Breast epithelium (tissue), 4 donors: ENCODE data around the gene RPS6KL1. TPM values are rescaled to one million over a fixed set of nuclear protein-coding genes. Genes with fewer than 3 reads are reported as not detected.

Experiments used
- DNase-seq, 2 donors: peaks; one replicate each; pipeline ENCODE4 v3.0.0-alpha.2; 2019; ENCODE audit warnings: low spot score in 2 of 2
- H3K27ac ChIP-seq, 2 donors: fragments of 200-600 bp; sonication (generic) in 1 of 2; one replicate each; pipeline ENCODE4 v1.5.1; 2016 to 2019; ENCODE audit warnings: mild to moderate bottlenecking in 1 of 2
- H3K27me3 ChIP-seq, 2 donors: fragments of 200-600 bp; sonication (generic) in 1 of 2; one replicate each; pipeline versions ENCODE4 v1.5.1 to v1.6.0; 2017 to 2019; ENCODE audit warnings: control low read depth in 1 of 2, mild to moderate bottlenecking in 1 of 2
- H3K36me3 ChIP-seq: fragments of 200-600 bp; one replicate; pipeline ENCODE4 v1.5.1; 2019
- H3K4me1 ChIP-seq, 2 donors: fragments of 200-600 bp; sonication (generic); one replicate each; pipeline ENCODE4 v1.5.1; 2016 to 2019; ENCODE audit warnings: control low read depth in 1 of 2
- H3K4me3 ChIP-seq, 3 donors: fragments of 200-600 bp; sonication (generic); 1 replicate in 2 of 3; 2 replicates in 1 of 3; pipeline ENCODE4 v1.5.1; 2016 to 2019; ENCODE audit warnings: mild to moderate bottlenecking in 3 of 3, moderate library complexity in 2 of 3
- H3K9me3 ChIP-seq, 2 donors: fragments of 200-600 bp; sonication (generic) in 1 of 2; one replicate each; pipeline ENCODE4 v1.5.1; 2016 to 2019; ENCODE audit warnings: control low read depth in 1 of 2
- CTCF ChIP-seq, 3 donors: fragments of 450-650 bp; IDR thresholded peaks; one replicate each; pipeline ENCODE4 v1.5.1; 2016 to 2017; ENCODE audit warnings: antibody characterized with exemption in 3 of 3, mild to moderate bottlenecking in 3 of 3, moderate library complexity in 3 of 3
- POLR2A ChIP-seq: fragments of 450-650 bp; IDR thresholded peaks from one replicate; pipeline ENCODE4 v1.6.1; 2016; ENCODE audit warnings: antibody characterized with exemption, mild to moderate bottlenecking, moderate library complexity
- POLR2AphosphoS5 ChIP-seq, 3 donors: sonication (generic); formaldehyde crosslinking; IDR thresholded peaks; one replicate each; pipeline ENCODE4 v1.6.1; 2017; ENCODE audit warnings: antibody characterized with exemption in 3 of 3
- intact Hi-C: fragments of 100-400 bp; cut with DNase I; formaldehyde crosslinking; loops from one replicate; pipeline ENCODE4 v1.15.1; 2023; ENCODE audit warnings: low total_unique reads
- total RNA-seq, 3 donors: library from RNA; depleted of rRNA; stranded (reverse); fragments of >200 nt; gene quantifications; one replicate each; pipeline ENCODE4 v1.1.0, GENCODE V29; 2016

The RPS6KL1 gene
- total RNA-seq, 3 donors from 2014 or later, result 2.9 to 5.6 (median 3.3) TPM

GRCh38 chr14:74960736-74961135 lies 37.7 kb upstream of the RPS6KL1 start:
- TF ChIP-seq CTCF (IDR thresholded peaks at IDR 0.05), result no peak
- no peak for DNase-seq
- Histone ChIP-seq H3K36me3 (no peaks in the 10 kb centered on the region), H3K4me3 (no peak overlapping the region), H3K4me1 (no peaks in the 10 kb centered on the region), H3K9me3 (no peaks in the 10 kb centered on the region), H3K27ac (no peak overlapping the region), H3K27me3 (no peaks in the 10 kb centered on the region)
- intact Hi-C loops, result no loop called here

- no peak for DNase-seq
- no peak overlapping the region for H3K4me3 ChIP-seq
- no peak overlapping the region for H3K27ac ChIP-seq
- H3K4me1 ChIP-seq, result peaks cover 0 to 3% of the 10 kb centered on the region in 2 donors
- TF ChIP-seq POLR2AphosphoS5 (IDR thresholded peaks at IDR 0.05) (no peak), POLR2A (no peak), CTCF (IDR thresholded peaks at IDR 0.05) (no peak)
- no peaks in the 10 kb centered on the region for H3K27me3 ChIP-seq
- H3K9me3 ChIP-seq, result no peaks in the 10 kb centered on the region
- intact Hi-C loops, result no loop called here
- no peaks in the 10 kb centered on the region for H3K36me3 ChIP-seq
Measured at GRCh38 chr14:74959596-74960180, 36.6 kb upstream of the RPS6KL1 start.

GRCh38 chr14:74956280-74957072 lies 33.4 kb upstream of the RPS6KL1 start:
- DNase-seq, result no peak
- H3K36me3 ChIP-seq, result no peaks in the 10 kb centered on the region
- peak overlapping the region in 1 of 3 donors; percentile 77 for H3K4me3 ChIP-seq

GRCh38 chr14:74956027-74956279 lies 32.9 kb upstream of the RPS6KL1 start:
- no peak for DNase-seq

More at GRCh38 chr14:74956280-74957072, 33.4 kb upstream of the RPS6KL1 start:
- Histone ChIP-seq H3K4me1 (peaks cover 0 to 6% of the 10 kb centered on the region in 2 donors), H3K27ac (peak overlapping the region in 1 of 2 donors; percentile 73), H3K27me3 (no peaks in the 10 kb centered on the region), H3K9me3 (no peaks in the 10 kb centered on the region)
- intact Hi-C loops, result no loop called here
- TF ChIP-seq POLR2A, result no peak
- TF ChIP-seq POLR2AphosphoS5 (IDR thresholded peaks at IDR 0.05), result no peak
- TF ChIP-seq CTCF (IDR thresholded peaks at IDR 0.05), result no peak

More at GRCh38 chr14:74956027-74956279, 32.9 kb upstream of the RPS6KL1 start:
- Histone ChIP-seq H3K4me1 (peaks cover 0 to 6% of the 10 kb centered on the region in 2 donors), H3K4me3 (peak overlapping the region; percentile 55 to 77 (median 59)), H3K27ac (peak overlapping the region; percentile 65 to 73), H3K36me3 (no peaks in the 10 kb centered on the region), H3K9me3 (no peaks in the 10 kb centered on the region), H3K27me3 (no peaks in the 10 kb centered on the region)
- intact Hi-C loops, result no loop called here
- TF ChIP-seq POLR2A, result no peak
- TF ChIP-seq CTCF (IDR thresholded peaks at IDR 0.05), result no peak
- TF ChIP-seq POLR2AphosphoS5 (IDR thresholded peaks at IDR 0.05), result no peak
